Breast epithelium (tissue), 4 donors: ENCODE results near the gene KMT2A. TPM values are rescaled to one million over a fixed set of nuclear protein-coding genes. Genes with fewer than 3 reads are reported as not detected.

Experiments
- DNase-seq, 2 donors: peaks; one replicate each; pipeline ENCODE4 v3.0.0-alpha.2; 2019; ENCODE audit warnings: low spot score in 2 of 2
- H3K27ac ChIP-seq, 2 donors: fragments of 200-600 bp; sonication (generic) in 1 of 2; one replicate each; pipeline ENCODE4 v1.5.1; 2016 to 2019; ENCODE audit warnings: mild to moderate bottlenecking in 1 of 2
- H3K27me3 ChIP-seq, 2 donors: fragments of 200-600 bp; sonication (generic) in 1 of 2; one replicate each; pipeline versions ENCODE4 v1.5.1 to v1.6.0; 2017 to 2019; ENCODE audit warnings: control low read depth in 1 of 2, mild to moderate bottlenecking in 1 of 2
- H3K36me3 ChIP-seq: fragments of 200-600 bp; one replicate; pipeline ENCODE4 v1.5.1; 2019
- H3K4me1 ChIP-seq, 2 donors: fragments of 200-600 bp; sonication (generic); one replicate each; pipeline ENCODE4 v1.5.1; 2016 to 2019; ENCODE audit warnings: control low read depth in 1 of 2
- H3K4me3 ChIP-seq, 3 donors: fragments of 200-600 bp; sonication (generic); 1 replicate in 2 of 3; 2 replicates in 1 of 3; pipeline ENCODE4 v1.5.1; 2016 to 2019; ENCODE audit warnings: mild to moderate bottlenecking in 3 of 3, moderate library complexity in 2 of 3
- H3K9me3 ChIP-seq, 2 donors: fragments of 200-600 bp; sonication (generic) in 1 of 2; one replicate each; pipeline ENCODE4 v1.5.1; 2016 to 2019; ENCODE audit warnings: control low read depth in 1 of 2
- POLR2A ChIP-seq: fragments of 450-650 bp; IDR thresholded peaks from one replicate; pipeline ENCODE4 v1.6.1; 2016; ENCODE audit warnings: antibody characterized with exemption, mild to moderate bottlenecking, moderate library complexity
- POLR2AphosphoS5 ChIP-seq, 3 donors: sonication (generic); formaldehyde crosslinking; IDR thresholded peaks; one replicate each; pipeline ENCODE4 v1.6.1; 2017; ENCODE audit warnings: antibody characterized with exemption in 3 of 3
- intact Hi-C: fragments of 100-400 bp; cut with DNase I; formaldehyde crosslinking; loops from one replicate; pipeline ENCODE4 v1.15.1; 2023; ENCODE audit warnings: low total_unique reads
- total RNA-seq, 3 donors: library from RNA; depleted of rRNA; stranded (reverse); fragments of >200 nt; gene quantifications; one replicate each; pipeline ENCODE4 v1.1.0, GENCODE V29; 2016
- TF ChIP-seq, protein P1 (sequence below), 3 donors: fragments of 450-650 bp; IDR thresholded peaks; one replicate each; pipeline ENCODE4 v1.5.1; 2016 to 2017; ENCODE audit warnings: antibody characterized with exemption in 3 of 3, mild to moderate bottlenecking in 3 of 3, moderate library complexity in 3 of 3

Gene KMT2A
- total RNA-seq, 3 donors from 2014 or later: 67.4 to 100.0 (median 79.6) TPM

GRCh38 chr11:118544647-118545010 is 108.3 kb downstream of the KMT2A start:
- TF ChIP-seq POLR2A (no peak), POLR2AphosphoS5 (IDR thresholded peaks at IDR 0.05) (no peak)
- TF ChIP-seq, protein P1, sequence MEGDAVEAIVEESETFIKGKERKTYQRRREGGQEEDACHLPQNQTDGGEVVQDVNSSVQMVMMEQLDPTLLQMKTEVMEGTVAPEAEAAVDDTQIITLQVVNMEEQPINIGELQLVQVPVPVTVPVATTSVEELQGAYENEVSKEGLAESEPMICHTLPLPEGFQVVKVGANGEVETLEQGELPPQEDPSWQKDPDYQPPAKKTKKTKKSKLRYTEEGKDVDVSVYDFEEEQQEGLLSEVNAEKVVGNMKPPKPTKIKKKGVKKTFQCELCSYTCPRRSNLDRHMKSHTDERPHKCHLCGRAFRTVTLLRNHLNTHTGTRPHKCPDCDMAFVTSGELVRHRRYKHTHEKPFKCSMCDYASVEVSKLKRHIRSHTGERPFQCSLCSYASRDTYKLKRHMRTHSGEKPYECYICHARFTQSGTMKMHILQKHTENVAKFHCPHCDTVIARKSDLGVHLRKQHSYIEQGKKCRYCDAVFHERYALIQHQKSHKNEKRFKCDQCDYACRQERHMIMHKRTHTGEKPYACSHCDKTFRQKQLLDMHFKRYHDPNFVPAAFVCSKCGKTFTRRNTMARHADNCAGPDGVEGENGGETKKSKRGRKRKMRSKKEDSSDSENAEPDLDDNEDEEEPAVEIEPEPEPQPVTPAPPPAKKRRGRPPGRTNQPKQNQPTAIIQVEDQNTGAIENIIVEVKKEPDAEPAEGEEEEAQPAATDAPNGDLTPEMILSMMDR (IDR thresholded peaks at IDR 0.05): no peak
- DNase-seq: no peak
- intact Hi-C loops: no loop called here
- H3K4me1 ChIP-seq: no peaks in the 10 kb centered on the region
- no peaks in the 10 kb centered on the region for H3K27me3 ChIP-seq
- H3K9me3 ChIP-seq: no peaks in the 10 kb centered on the region
- H3K4me3 ChIP-seq: no peak overlapping the region
- H3K36me3 ChIP-seq: no peaks in the 10 kb centered on the region
- H3K27ac ChIP-seq: no peak overlapping the region

DNA sequence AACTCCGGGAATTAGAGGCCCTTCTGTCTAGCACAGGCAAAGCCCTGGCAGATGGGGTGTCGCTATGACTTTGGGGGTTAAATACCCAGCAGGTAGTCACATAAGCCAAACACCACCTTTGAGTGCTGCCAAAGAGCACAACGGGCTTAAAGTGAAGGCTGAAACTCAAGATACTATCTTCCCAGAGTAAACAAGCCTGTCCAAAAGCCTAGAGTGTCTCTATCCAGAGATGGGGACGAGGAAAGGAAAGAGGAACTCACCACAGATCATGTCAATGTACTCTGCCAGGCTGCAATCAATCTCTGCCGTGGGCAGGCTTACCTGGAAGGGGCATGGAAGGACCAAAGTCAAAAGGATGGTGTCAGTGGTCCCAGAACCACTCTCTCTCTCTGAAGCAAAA is 109.2 kb downstream of the KMT2A start:
- no peaks in the 10 kb centered on the region for H3K36me3 ChIP-seq
- no peaks in the 10 kb centered on the region for H3K4me1 ChIP-seq
- H3K4me3 ChIP-seq: no peak overlapping the region
- H3K27ac ChIP-seq: no peak overlapping the region
- no peak for TF ChIP-seq POLR2A
- no peak for TF ChIP-seq POLR2AphosphoS5 (IDR thresholded peaks at IDR 0.05)
- TF ChIP-seq, protein P1 (IDR thresholded peaks at IDR 0.05): no peak
- H3K27me3 ChIP-seq: no peaks in the 10 kb centered on the region
- H3K9me3 ChIP-seq: no peaks in the 10 kb centered on the region
- DNase-seq: no peak
- intact Hi-C loops: no loop called here

DNA sequence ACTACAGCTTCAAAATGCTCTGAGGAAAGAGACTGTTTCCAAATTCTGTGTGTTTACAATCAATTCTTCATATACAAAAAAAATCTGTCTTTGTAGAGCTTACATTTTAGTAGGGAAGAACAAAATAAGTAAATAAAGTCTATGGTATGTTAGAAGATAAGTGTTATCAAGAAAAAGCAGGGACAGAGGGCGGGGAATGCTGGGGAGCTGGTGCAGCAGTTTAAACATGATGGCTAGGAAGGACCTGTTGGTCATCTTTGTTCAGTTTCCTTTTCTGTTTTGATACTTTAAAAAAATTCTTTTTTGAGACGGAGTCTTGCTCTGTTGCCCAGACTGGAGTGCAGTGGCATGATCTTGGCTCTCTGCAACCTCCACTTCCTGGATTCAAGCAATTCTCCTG is 110.8 kb downstream of the KMT2A start:
- no peak overlapping the region for H3K27ac ChIP-seq
- no peaks in the 10 kb centered on the region for H3K27me3 ChIP-seq
- DNase-seq: no peak
- no peaks in the 10 kb centered on the region for H3K4me1 ChIP-seq
- TF ChIP-seq POLR2A: no peak
- TF ChIP-seq, protein P1 (IDR thresholded peaks at IDR 0.05): no peak
- TF ChIP-seq POLR2AphosphoS5 (IDR thresholded peaks at IDR 0.05): no peak
- intact Hi-C loops: no loop called here
- H3K9me3 ChIP-seq: no peaks in the 10 kb centered on the region
- H3K4me3 ChIP-seq: no peak overlapping the region
- no peaks in the 10 kb centered on the region for H3K36me3 ChIP-seq

GRCh38 chr11:118552341-118552740 is 116.0 kb downstream of the KMT2A start:
- no peaks in the 10 kb centered on the region for H3K9me3 ChIP-seq
- TF ChIP-seq POLR2A (no peak), POLR2AphosphoS5 (IDR thresholded peaks at IDR 0.05) (no peak)
- TF ChIP-seq, protein P1 (IDR thresholded peaks at IDR 0.05): no peak
- intact Hi-C loops: no loop called here
- H3K4me1 ChIP-seq: no peaks in the 10 kb centered on the region
- no peak overlapping the region for H3K27ac ChIP-seq
- no peaks in the 10 kb centered on the region for H3K36me3 ChIP-seq
- DNase-seq: no peak
- H3K4me3 ChIP-seq: no peak overlapping the region
- no peaks in the 10 kb centered on the region for H3K27me3 ChIP-seq

GRCh38 chr11:118560806-118561205 is 124.5 kb downstream of the KMT2A start:
- no peaks in the 10 kb centered on the region for H3K27me3 ChIP-seq
- TF ChIP-seq POLR2AphosphoS5 (IDR thresholded peaks at IDR 0.05) (no peak), POLR2A (no peak)
- TF ChIP-seq, protein P1 (IDR thresholded peaks at IDR 0.05): no peak
- no peak for DNase-seq
- no peak overlapping the region for H3K27ac ChIP-seq
- intact Hi-C loops: no loop called here
- no peaks in the 10 kb centered on the region for H3K9me3 ChIP-seq
- H3K4me3 ChIP-seq: no peak overlapping the region
- no peaks in the 10 kb centered on the region for H3K4me1 ChIP-seq
- H3K36me3 ChIP-seq: no peaks in the 10 kb centered on the region
